Liver (tissue), 9 donors: Measurements from ENCODE around the gene CDHR5. TPM values are rescaled to one million over a fixed set of nuclear protein-coding genes. Genes with fewer than 3 reads are reported as not detected.

Experiments used
- DNase-seq: peaks from one replicate; pipeline ENCODE4 v3.0.0-alpha.2; 2017; ENCODE audit warnings: low spot score
- H3K27ac ChIP-seq, 2 donors: one replicate each; pipeline ENCODE4 v1.7.0; 2013; ENCODE audit warnings: inconsistent platforms in 2 of 2, low read length in 2 of 2, control low read depth in 1 of 2, low read depth in 1 of 2, mild to moderate bottlenecking in 1 of 2
- H3K27me3 ChIP-seq, 4 donors: one replicate each; pipeline versions ENCODE4 v1.6.1 to v1.7.0; 2013; ENCODE audit warnings: low read length in 3 of 4, inconsistent platforms in 1 of 4, mild to moderate bottlenecking in 1 of 4, moderate library complexity in 1 of 4; ENCODE audit not compliant: control insufficient read depth in 4 of 4, insufficient read depth in 4 of 4
- H3K36me3 ChIP-seq, 4 donors: one replicate each; pipeline versions ENCODE4 v1.6.1 to v1.7.0; 2013; ENCODE audit warnings: low read length in 3 of 4, mild to moderate bottlenecking in 3 of 4, low read depth in 1 of 4, moderate library complexity in 1 of 4; ENCODE audit not compliant: control insufficient read depth in 4 of 4, insufficient read depth in 3 of 4
- H3K4me1 ChIP-seq, 4 donors: one replicate each; pipeline versions ENCODE4 v1.6.1 to v1.7.0; 2013; ENCODE audit warnings: low read length in 3 of 4, mild to moderate bottlenecking in 3 of 4, moderate library complexity in 1 of 4; ENCODE audit not compliant: control insufficient read depth in 4 of 4, insufficient read depth in 4 of 4
- H3K4me3 ChIP-seq, 3 donors: one replicate each; pipeline versions ENCODE4 v1.6.1 to v1.7.0; 2013; ENCODE audit warnings: low read length in 3 of 3, control low read depth in 1 of 3, low read depth in 1 of 3, mild to moderate bottlenecking in 1 of 3
- H3K9ac ChIP-seq, 2 donors: one replicate each; pipeline ENCODE4 v1.7.0; 2013; ENCODE audit warnings: low read length in 2 of 2, mild to moderate bottlenecking in 2 of 2, moderate library complexity in 2 of 2, control low read depth in 1 of 2, low read depth in 1 of 2
- H3K9me3 ChIP-seq, 4 donors: one replicate each; pipeline versions ENCODE4 v1.6.1 to v1.7.0; 2013; ENCODE audit warnings: low read length in 3 of 4; ENCODE audit not compliant: control insufficient read depth in 4 of 4
- EGR1 ChIP-seq, 2 donors: IDR thresholded peaks; 2 replicates each; pipeline ENCODE4 v1.6.1; 2016 to 2018; ENCODE audit warnings: antibody characterized with exemption in 2 of 2, low read depth in 2 of 2
- FOXA1 ChIP-seq: IDR thresholded peaks from 2 replicates; pipeline ENCODE4 v1.6.1; 2016; ENCODE audit warnings: antibody characterized with exemption
- FOXA2 ChIP-seq: IDR thresholded peaks from 2 replicates; pipeline ENCODE4 v1.6.1; 2016; ENCODE audit warnings: antibody characterized with exemption
- GABPA ChIP-seq, 2 donors: IDR thresholded peaks in 1 of 2; conservative IDR thresholded peaks in 1 of 2; 2 replicates each; pipeline ENCODE4 v1.6.1; 2016; ENCODE audit warnings: antibody characterized with exemption in 2 of 2, mild to moderate bottlenecking in 1 of 2, moderate library complexity in 1 of 2
- HNF4A ChIP-seq, 2 donors: conservative IDR thresholded peaks; 2 replicates each; pipeline ENCODE4 v1.6.1; 2016; ENCODE audit warnings: antibody characterized with exemption in 2 of 2, mild to moderate bottlenecking in 2 of 2
- HNF4G ChIP-seq: IDR thresholded peaks from 2 replicates; pipeline ENCODE4 v1.6.1; 2016; ENCODE audit warnings: antibody characterized with exemption
- JUND ChIP-seq, 2 donors: IDR thresholded peaks; 2 replicates each; pipeline ENCODE4 v1.6.1; 2016; ENCODE audit warnings: antibody characterized with exemption in 2 of 2
- NR2F2 ChIP-seq: IDR thresholded peaks from 2 replicates; pipeline ENCODE4 v1.6.1; 2016; ENCODE audit warnings: antibody characterized with exemption
- RAD21 ChIP-seq, 2 donors: IDR thresholded peaks; 2 replicates each; pipeline ENCODE4 v1.6.1; 2016; ENCODE audit warnings: antibody characterized with exemption in 2 of 2, mild to moderate bottlenecking in 2 of 2
- RXRA ChIP-seq, 2 donors: IDR thresholded peaks; 2 replicates each; pipeline ENCODE4 v1.6.1; 2017 to 2018; ENCODE audit warnings: antibody characterized with exemption in 2 of 2, mild to moderate bottlenecking in 1 of 2
- SP1 ChIP-seq: IDR thresholded peaks from 2 replicates; pipeline ENCODE4 v1.6.1; 2018; ENCODE audit warnings: antibody characterized with exemption, mild to moderate bottlenecking
- TAF1 ChIP-seq: conservative IDR thresholded peaks from 2 replicates; pipeline ENCODE4 v1.6.1; 2016; ENCODE audit warnings: antibody characterized with exemption, mild to moderate bottlenecking
- YY1 ChIP-seq: IDR thresholded peaks from 2 replicates; pipeline ENCODE4 v1.6.1; 2016; ENCODE audit warnings: antibody characterized with exemption, mild to moderate bottlenecking
- WGBS: extraction: QIAGEN DNeasy Blood & Tissue Kit; methylation state at CpG from one replicate; pipeline ENCODE4 v1.1.7; 2013; 5-methylcytosine and 5-hydroxymethylcytosine counted together
- polyA plus RNA-seq, 2 donors: library from polyadenylated mRNA; stranded (reverse) in 1 of 2; unstranded in 1 of 2; fragments of 200-250 nt in 1 of 2; fragments of >200 nt in 1 of 2; fragmentation: Nextera tagmentation in 1 of 2; extraction: Ambion mirVana in 1 of 2; gene quantifications; one replicate each; pipeline versions ENCODE4 v1.2.1 to v1.2.3, GENCODE V29; 2013 to 2015
- total RNA-seq, 2 donors: library from RNA; depleted of rRNA; stranded (reverse); fragments of >200 nt; gene quantifications; one replicate each; pipeline ENCODE4 v1.2.3, GENCODE V29; 2014
- TF ChIP-seq, protein P1 (sequence below): fragments of 150-350 bp; IDR thresholded peaks from 2 replicates; pipeline ENCODE4 v1.5.1; 2017; ENCODE audit warnings: improper control_type of control experiment, low read depth, low read length; ENCODE audit not compliant: missing input control
- TF ChIP-seq, protein P2 (sequence below): IDR thresholded peaks from 2 replicates; pipeline ENCODE4 v1.6.1; 2016; ENCODE audit warnings: antibody characterized with exemption
- TF ChIP-seq, protein P3 (sequence below): IDR thresholded peaks from 2 replicates; pipeline ENCODE4 v1.6.1; 2016; ENCODE audit warnings: antibody characterized with exemption
- TF ChIP-seq, protein P4 (sequence below): IDR thresholded peaks from 2 replicates; pipeline ENCODE4 v1.6.1; 2016; ENCODE audit warnings: antibody characterized with exemption, mild to moderate bottlenecking
- donor health status: healthy.
- donor health status: healthy.
- donor health status: healthy.
- donor health status: healthy.
- donor health status: healthy.

The CDHR5 gene
- total and polyA plus RNA-seq, 4 donors: 29.4 to 86.2 (median 57.2) TPM

DNA sequence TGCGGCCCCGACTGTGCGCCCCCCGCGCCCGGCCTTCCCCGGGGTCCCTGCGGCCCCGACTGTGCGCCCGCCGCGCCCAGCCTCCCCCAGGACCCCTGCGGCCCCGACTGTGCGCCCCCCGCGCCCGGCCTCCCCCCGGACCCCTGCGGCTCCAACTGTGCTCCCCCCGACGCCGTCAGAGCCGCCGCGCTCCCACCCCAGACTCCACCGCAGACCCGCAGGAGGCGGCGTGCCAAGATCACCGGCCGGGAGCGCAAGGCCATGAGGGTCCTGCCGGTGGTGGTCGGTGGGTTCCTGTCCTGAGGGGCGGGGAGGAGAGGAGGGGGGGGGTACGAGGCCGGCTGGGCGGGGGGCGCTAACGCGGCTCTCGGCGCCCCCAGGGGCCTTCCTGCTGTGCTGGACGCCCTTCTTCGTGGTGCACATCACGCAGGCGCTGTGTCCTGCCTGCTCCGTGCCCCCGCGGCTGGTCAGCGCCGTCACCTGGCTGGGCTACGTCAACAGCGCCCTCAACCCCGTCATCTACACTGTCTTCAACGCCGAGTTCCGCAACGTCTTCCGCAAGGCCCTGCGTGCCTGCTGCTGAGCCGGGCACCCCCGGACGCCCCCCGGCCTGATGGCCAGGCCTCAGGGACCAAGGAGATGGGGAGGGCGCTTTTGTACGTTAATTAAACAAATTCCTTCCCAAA is 15.4 kb upstream of the CDHR5 start:
- Histone ChIP-seq H3K4me1 (peaks cover 3 to 20% (median 7%) of the 10 kb centered on the region in 4 donors), H3K4me3 (no peak overlapping the region), H3K9ac (no peak overlapping the region), H3K27me3 (no peaks in the 10 kb centered on the region), H3K36me3 (peaks cover 0 to 7% (median 2%) of the 10 kb centered on the region in 4 donors), H3K27ac (no peak overlapping the region), H3K9me3 (no peaks in the 10 kb centered on the region)
- no peak for DNase-seq
- WGBS: 54% methylated on average over 69 of the region's 69 CpGs
- TF ChIP-seq, protein P1, sequence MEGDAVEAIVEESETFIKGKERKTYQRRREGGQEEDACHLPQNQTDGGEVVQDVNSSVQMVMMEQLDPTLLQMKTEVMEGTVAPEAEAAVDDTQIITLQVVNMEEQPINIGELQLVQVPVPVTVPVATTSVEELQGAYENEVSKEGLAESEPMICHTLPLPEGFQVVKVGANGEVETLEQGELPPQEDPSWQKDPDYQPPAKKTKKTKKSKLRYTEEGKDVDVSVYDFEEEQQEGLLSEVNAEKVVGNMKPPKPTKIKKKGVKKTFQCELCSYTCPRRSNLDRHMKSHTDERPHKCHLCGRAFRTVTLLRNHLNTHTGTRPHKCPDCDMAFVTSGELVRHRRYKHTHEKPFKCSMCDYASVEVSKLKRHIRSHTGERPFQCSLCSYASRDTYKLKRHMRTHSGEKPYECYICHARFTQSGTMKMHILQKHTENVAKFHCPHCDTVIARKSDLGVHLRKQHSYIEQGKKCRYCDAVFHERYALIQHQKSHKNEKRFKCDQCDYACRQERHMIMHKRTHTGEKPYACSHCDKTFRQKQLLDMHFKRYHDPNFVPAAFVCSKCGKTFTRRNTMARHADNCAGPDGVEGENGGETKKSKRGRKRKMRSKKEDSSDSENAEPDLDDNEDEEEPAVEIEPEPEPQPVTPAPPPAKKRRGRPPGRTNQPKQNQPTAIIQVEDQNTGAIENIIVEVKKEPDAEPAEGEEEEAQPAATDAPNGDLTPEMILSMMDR: no peak
- TF ChIP-seq, protein P2, sequence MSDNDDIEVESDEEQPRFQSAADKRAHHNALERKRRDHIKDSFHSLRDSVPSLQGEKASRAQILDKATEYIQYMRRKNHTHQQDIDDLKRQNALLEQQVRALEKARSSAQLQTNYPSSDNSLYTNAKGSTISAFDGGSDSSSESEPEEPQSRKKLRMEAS: no peak
- TF ChIP-seq RAD21 (IDR thresholded peaks at IDR 0.05) (no peak), RXRA (IDR thresholded peaks at IDR 0.05) (no peak), FOXA2 (no peak), NR2F2 (no peak), FOXA1 (no peak), TAF1 (no peak)
- TF ChIP-seq, protein P3, sequence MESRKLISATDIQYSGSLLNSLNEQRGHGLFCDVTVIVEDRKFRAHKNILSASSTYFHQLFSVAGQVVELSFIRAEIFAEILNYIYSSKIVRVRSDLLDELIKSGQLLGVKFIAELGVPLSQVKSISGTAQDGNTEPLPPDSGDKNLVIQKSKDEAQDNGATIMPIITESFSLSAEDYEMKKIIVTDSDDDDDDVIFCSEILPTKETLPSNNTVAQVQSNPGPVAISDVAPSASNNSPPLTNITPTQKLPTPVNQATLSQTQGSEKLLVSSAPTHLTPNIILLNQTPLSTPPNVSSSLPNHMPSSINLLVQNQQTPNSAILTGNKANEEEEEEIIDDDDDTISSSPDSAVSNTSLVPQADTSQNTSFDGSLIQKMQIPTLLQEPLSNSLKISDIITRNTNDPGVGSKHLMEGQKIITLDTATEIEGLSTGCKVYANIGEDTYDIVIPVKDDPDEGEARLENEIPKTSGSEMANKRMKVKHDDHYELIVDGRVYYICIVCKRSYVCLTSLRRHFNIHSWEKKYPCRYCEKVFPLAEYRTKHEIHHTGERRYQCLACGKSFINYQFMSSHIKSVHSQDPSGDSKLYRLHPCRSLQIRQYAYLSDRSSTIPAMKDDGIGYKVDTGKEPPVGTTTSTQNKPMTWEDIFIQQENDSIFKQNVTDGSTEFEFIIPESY: no peak

DNA sequence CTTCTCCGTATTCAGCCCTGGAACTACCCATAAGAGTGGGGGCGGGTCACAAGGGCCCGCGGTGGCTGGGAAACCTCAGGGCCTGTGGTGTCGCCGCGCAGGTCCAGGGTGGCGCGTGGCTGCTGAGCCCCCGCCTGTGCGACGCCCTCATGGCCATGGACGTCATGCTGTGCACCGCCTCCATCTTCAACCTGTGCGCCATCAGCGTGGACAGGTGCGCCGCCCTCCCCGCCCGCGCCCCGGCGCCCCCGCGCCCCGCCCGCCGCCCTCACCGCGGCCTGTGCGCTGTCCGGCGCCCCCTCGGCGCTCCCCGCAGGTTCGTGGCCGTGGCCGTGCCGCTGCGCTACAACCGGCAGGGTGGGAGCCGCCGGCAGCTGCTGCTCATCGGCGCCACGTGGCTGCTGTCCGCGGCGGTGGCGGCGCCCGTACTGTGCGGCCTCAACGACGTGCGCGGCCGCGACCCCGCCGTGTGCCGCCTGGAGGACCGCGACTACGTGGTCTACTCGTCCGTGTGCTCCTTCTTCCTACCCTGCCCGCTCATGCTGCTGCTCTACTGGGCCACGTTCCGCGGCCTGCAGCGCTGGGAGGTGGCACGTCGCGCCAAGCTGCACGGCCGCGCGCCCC is 14.7 kb upstream of the CDHR5 start:
- H3K9me3 ChIP-seq: no peaks in the 10 kb centered on the region
- no peak for DNase-seq
- H3K4me3 ChIP-seq: no peak overlapping the region
- no peak overlapping the region for H3K9ac ChIP-seq
- peaks cover 3 to 20% (median 7%) of the 10 kb centered on the region in 4 donors for H3K4me1 ChIP-seq
- TF ChIP-seq, protein P2: no peak
- TF ChIP-seq FOXA2: no peak
- no peak for TF ChIP-seq TAF1
- TF ChIP-seq SP1: no peak
- no peak for TF ChIP-seq RAD21 (IDR thresholded peaks at IDR 0.05)
- no peak for TF ChIP-seq JUND (IDR thresholded peaks at IDR 0.05)
- TF ChIP-seq, protein P1: no peak
- no peak for TF ChIP-seq RXRA (IDR thresholded peaks at IDR 0.05)
- no peak for TF ChIP-seq HNF4G
- TF ChIP-seq, protein P3: no peak
- no peak for TF ChIP-seq HNF4A (conservative IDR thresholded peaks at IDR 0.05)
- no peak for TF ChIP-seq GABPA (IDR thresholded peaks at IDR 0.05 in 1 of 2, conservative IDR thresholded peaks at IDR 0.05 in 1 of 2)
- no peak for TF ChIP-seq EGR1 (IDR thresholded peaks at IDR 0.05; ENCODE audit: low read depth in 2 of 2)
- TF ChIP-seq, protein P4, sequence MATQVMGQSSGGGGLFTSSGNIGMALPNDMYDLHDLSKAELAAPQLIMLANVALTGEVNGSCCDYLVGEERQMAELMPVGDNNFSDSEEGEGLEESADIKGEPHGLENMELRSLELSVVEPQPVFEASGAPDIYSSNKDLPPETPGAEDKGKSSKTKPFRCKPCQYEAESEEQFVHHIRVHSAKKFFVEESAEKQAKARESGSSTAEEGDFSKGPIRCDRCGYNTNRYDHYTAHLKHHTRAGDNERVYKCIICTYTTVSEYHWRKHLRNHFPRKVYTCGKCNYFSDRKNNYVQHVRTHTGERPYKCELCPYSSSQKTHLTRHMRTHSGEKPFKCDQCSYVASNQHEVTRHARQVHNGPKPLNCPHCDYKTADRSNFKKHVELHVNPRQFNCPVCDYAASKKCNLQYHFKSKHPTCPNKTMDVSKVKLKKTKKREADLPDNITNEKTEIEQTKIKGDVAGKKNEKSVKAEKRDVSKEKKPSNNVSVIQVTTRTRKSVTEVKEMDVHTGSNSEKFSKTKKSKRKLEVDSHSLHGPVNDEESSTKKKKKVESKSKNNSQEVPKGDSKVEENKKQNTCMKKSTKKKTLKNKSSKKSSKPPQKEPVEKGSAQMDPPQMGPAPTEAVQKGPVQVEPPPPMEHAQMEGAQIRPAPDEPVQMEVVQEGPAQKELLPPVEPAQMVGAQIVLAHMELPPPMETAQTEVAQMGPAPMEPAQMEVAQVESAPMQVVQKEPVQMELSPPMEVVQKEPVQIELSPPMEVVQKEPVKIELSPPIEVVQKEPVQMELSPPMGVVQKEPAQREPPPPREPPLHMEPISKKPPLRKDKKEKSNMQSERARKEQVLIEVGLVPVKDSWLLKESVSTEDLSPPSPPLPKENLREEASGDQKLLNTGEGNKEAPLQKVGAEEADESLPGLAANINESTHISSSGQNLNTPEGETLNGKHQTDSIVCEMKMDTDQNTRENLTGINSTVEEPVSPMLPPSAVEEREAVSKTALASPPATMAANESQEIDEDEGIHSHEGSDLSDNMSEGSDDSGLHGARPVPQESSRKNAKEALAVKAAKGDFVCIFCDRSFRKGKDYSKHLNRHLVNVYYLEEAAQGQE: no peak
- no peak for TF ChIP-seq YY1
- TF ChIP-seq NR2F2: no peak
- no peak for TF ChIP-seq FOXA1
- peaks cover 0 to 7% (median 2%) of the 10 kb centered on the region in 4 donors for H3K36me3 ChIP-seq
- H3K27me3 ChIP-seq: no peaks in the 10 kb centered on the region
- 49% methylated on average over 80 of the region's 80 CpGs for WGBS
- H3K27ac ChIP-seq: no peak overlapping the region
